HG02870 (cell line): Measurements from ENCODE around the gene ZNF385C.

Source experiments
- ATAC-seq: cut with Tn5 transposase; IDR thresholded peaks from one replicate; pipeline ENCODE4 v1.9.1; 2021; ENCODE audit warnings: mild to moderate bottlenecking, moderate library complexity; ENCODE audit not compliant: unreplicated experiment

Gene ZNF385C

GRCh38 chr17:42107597-42108576 is 9.6 kb upstream of the ZNF385C start:
- ATAC-seq: peak; percentile 64

- no peak for ATAC-seq
These were observed 8.9 kb upstream of the ZNF385C start for GRCh38 chr17:42107124-42107523.

GRCh38 chr17:42106009-42106408 is 7.7 kb upstream of the ZNF385C start:
- ATAC-seq: no peak

- no peak for ATAC-seq
These were observed 6.0 kb upstream of the ZNF385C start for GRCh38 chr17:42104264-42104663.

GRCh38 chr17:42103221-42103954 is 5.1 kb upstream of the ZNF385C start:
- ATAC-seq: no peak

- no peak for ATAC-seq
These were observed 3.4 kb upstream of the ZNF385C start for GRCh38 chr17:42101513-42102292.

- ATAC-seq: no peak
These were observed 592 bp upstream of the ZNF385C start for GRCh38 chr17:42098730-42099399.

- ATAC-seq: no peak
These were observed 1.7 kb downstream of the ZNF385C start for GRCh38 chr17:42096360-42097111.

- ATAC-seq: no peak
These were observed 3.8 kb downstream of the ZNF385C start for GRCh38 chr17:42094375-42095069.

GRCh38 chr17:42092939-42093338 is 5.3 kb downstream of the ZNF385C start:
- ATAC-seq: no peak

- ATAC-seq: no peak
These were observed 7.1 kb downstream of the ZNF385C start for GRCh38 chr17:42090964-42091790.

GRCh38 chr17:42088736-42089135 is 9.5 kb downstream of the ZNF385C start:
- ATAC-seq: no peak

- no peak for ATAC-seq
These were observed 10.3 kb downstream of the ZNF385C start for GRCh38 chr17:42087736-42088705.

GRCh38 chr17:42087042-42087701 is 11.1 kb downstream of the ZNF385C start:
- ATAC-seq: no peak

GRCh38 chr17:42081516-42082129 is 16.6 kb downstream of the ZNF385C start:
- ATAC-seq: no peak

- ATAC-seq: no peak
These were observed 18.7 kb downstream of the ZNF385C start for GRCh38 chr17:42079541-42079940.
